PFSK-1 (cell line): Measurements from ENCODE around the gene ACER2.

ENCODE experiments used
- FOXP2 ChIP-seq: optimal IDR thresholded peaks from 2 replicates; pipeline ENCODE3; 2011; ENCODE audit warnings: borderline replicate concordance, control low read depth, inconsistent platforms; ENCODE audit not compliant: insufficient read depth; ENCODE audit errors: extremely low read length, extremely low read depth
- POLR2AphosphoS5 ChIP-seq: IDR thresholded peaks from 2 replicates; pipeline ENCODE4 v1.6.1; 2012; ENCODE audit warnings: low read depth, mild to moderate bottlenecking, control low read depth, low read length, moderate library complexity
- SIN3A ChIP-seq: IDR thresholded peaks from 2 replicates; pipeline ENCODE4 v1.6.1; 2012; ENCODE audit warnings: mild to moderate bottlenecking, low read length, moderate library complexity, borderline replicate concordance; ENCODE audit not compliant: insufficient read depth
- TAF1 ChIP-seq: IDR thresholded peaks from 2 replicates; pipeline ENCODE4 v1.6.1; 2012; ENCODE audit warnings: low read length, control low read depth, borderline replicate concordance; ENCODE audit not compliant: insufficient read depth
- TF ChIP-seq, protein P1 (sequence below), 2 experiments: IDR thresholded peaks; 2 replicates each; pipeline versions ENCODE4 v1.6.1 to v1.8.0; 2011 to 2012; ENCODE audit warnings: low read depth in 2 of 2, low read length in 2 of 2, control low read depth in 1 of 2, inconsistent platforms in 1 of 2, mild to moderate bottlenecking in 1 of 2, moderate library complexity in 1 of 2; ENCODE audit not compliant: insufficient read depth in 1 of 2

The ACER2 gene

GRCh38 chr9:19465586-19466279 lies 56.9 kb downstream of the ACER2 start:
- TF ChIP-seq TAF1 (no peak), FOXP2 (no peak), SIN3A (no peak), POLR2AphosphoS5 (no peak)
- TF ChIP-seq, protein P1, sequence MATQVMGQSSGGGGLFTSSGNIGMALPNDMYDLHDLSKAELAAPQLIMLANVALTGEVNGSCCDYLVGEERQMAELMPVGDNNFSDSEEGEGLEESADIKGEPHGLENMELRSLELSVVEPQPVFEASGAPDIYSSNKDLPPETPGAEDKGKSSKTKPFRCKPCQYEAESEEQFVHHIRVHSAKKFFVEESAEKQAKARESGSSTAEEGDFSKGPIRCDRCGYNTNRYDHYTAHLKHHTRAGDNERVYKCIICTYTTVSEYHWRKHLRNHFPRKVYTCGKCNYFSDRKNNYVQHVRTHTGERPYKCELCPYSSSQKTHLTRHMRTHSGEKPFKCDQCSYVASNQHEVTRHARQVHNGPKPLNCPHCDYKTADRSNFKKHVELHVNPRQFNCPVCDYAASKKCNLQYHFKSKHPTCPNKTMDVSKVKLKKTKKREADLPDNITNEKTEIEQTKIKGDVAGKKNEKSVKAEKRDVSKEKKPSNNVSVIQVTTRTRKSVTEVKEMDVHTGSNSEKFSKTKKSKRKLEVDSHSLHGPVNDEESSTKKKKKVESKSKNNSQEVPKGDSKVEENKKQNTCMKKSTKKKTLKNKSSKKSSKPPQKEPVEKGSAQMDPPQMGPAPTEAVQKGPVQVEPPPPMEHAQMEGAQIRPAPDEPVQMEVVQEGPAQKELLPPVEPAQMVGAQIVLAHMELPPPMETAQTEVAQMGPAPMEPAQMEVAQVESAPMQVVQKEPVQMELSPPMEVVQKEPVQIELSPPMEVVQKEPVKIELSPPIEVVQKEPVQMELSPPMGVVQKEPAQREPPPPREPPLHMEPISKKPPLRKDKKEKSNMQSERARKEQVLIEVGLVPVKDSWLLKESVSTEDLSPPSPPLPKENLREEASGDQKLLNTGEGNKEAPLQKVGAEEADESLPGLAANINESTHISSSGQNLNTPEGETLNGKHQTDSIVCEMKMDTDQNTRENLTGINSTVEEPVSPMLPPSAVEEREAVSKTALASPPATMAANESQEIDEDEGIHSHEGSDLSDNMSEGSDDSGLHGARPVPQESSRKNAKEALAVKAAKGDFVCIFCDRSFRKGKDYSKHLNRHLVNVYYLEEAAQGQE (IDR thresholded peaks at IDR 0.05; ENCODE audit: insufficient read depth in 1 of 2, low read depth in 2 of 2, low read length in 2 of 2), result no peak

DNA sequence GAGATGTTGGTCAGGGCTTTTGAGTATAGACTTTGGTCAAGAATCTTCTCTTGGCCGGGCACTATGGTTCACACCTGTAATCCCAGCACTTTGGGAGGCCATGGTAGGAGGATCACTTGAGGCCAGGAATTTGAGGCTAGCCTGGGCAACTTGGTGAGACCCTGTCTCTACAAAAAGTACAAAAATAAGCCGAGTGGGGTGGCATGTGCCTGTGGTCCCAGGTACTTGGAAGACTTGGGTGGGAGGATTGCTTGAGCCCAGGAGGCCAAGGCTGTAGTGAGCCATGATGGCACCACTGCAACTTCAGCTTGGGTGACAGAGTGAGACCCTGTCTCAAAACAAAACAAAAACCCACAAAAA lies 57.5 kb downstream of the ACER2 start:
- no peak for TF ChIP-seq FOXP2
- TF ChIP-seq, protein P1 (IDR thresholded peaks at IDR 0.05; ENCODE audit: insufficient read depth in 1 of 2, low read depth in 2 of 2, low read length in 2 of 2), result no peak
- TF ChIP-seq SIN3A, result no peak
- no peak for TF ChIP-seq POLR2AphosphoS5
- TF ChIP-seq TAF1, result no peak

GRCh38 chr9:19469271-19469670 lies 60.5 kb downstream of the ACER2 start:
- TF ChIP-seq SIN3A (no peak), FOXP2 (no peak), POLR2AphosphoS5 (no peak)
- TF ChIP-seq, protein P1 (IDR thresholded peaks at IDR 0.05; ENCODE audit: insufficient read depth in 1 of 2, low read depth in 2 of 2, low read length in 2 of 2), result no peak

GRCh38 chr9:19470567-19470966 lies 61.8 kb downstream of the ACER2 start:
- TF ChIP-seq POLR2AphosphoS5, result no peak
- TF ChIP-seq SIN3A, result no peak
- no peak for TF ChIP-seq TAF1
- TF ChIP-seq FOXP2, result no peak
- TF ChIP-seq, protein P1 (IDR thresholded peaks at IDR 0.05; ENCODE audit: insufficient read depth in 1 of 2, low read depth in 2 of 2, low read length in 2 of 2), result no peak
